Measurements from ENCODE around the gene KCNG2. TPM values are rescaled to one million over a fixed set of nuclear protein-coding genes. Genes with fewer than 3 reads are reported as not detected.

Gene KCNG2
- total RNA-seq, 1 experiment from 2014 or later = not detected

GRCh38 chr18:79825913-79826312, 28.2 kb downstream of the KCNG2 start:
- Histone ChIP-seq H3K9ac (ENCODE audit: low read length) (no peak overlapping the region), H3K9me2 (ENCODE audit: insufficient read depth) (no peaks in the 10 kb centered on the region), H3K9me3 (ENCODE audit: control insufficient read depth in 1 of 2, insufficient read depth in 1 of 2, low read depth in 1 of 2, low read length in 2 of 2) (no peaks in the 10 kb centered on the region), H3K4me2 (ENCODE audit: low read length) (no peak overlapping the region), H2AFZ (ENCODE audit: low read depth, low read length, poor library complexity, severe bottlenecking) (no peak overlapping the region), H3K27me3 (ENCODE audit: insufficient read depth, low read length) (no peaks in the 10 kb centered on the region), H3K36me3 (ENCODE audit: control insufficient read depth in 1 of 2, insufficient read depth in 2 of 2, low read length in 2 of 2) (no peaks in the 10 kb centered on the region), H4K20me1 (ENCODE audit: insufficient read depth) (no peaks in the 10 kb centered on the region), H3K4me1 (ENCODE audit: control insufficient read depth in 1 of 2, insufficient read depth in 2 of 2, low read length in 2 of 2) (no peaks in the 10 kb centered on the region), H3K79me2 (ENCODE audit: insufficient read depth, low read length) (no peaks in the 10 kb centered on the region), H3K4me3 (replicated peaks in 1 of 2; ENCODE audit: low read depth in 1 of 2, low read length in 2 of 2) (no peak overlapping the region), H3K27ac (ENCODE audit: low read depth, low read length) (no peak overlapping the region)
- POLR2A ChIA-PET = no interaction called here
- no TSS peak for BruUV-seq (replicated peaks)
- no peak for TF ChIP-seq ZFX (IDR thresholded peaks at IDR 0.05)
- TF ChIP-seq POLR2AphosphoS5 (IDR thresholded peaks at IDR 0.05; ENCODE audit: low read depth, low read length) = no peak
- TF ChIP-seq EZH2 (IDR thresholded peaks at IDR 0.05) = no peak
- intact Hi-C loops (cut with micrococcal nuclease) = loop anchor here (10.0 kb wide), 1 partner anchor 61 kb away; no protein-coding TSS in a partner anchor
- RAD21 ChIA-PET (ENCODE audit: low non-redundant PET in 1 of 2, low total read pairs in 2 of 2, uncharacterized antibody in 2 of 2, unreplicated experiment in 2 of 2) = no interaction called here
- CTCF ChIA-PET = no interaction called here
- DNase-seq (ENCODE audit: low read depth, low spot score) = no peak
- ATAC-seq = no peak

GRCh38 chr18:79826966-79827365, 29.2 kb downstream of the KCNG2 start:
- H3K9ac ChIP-seq (ENCODE audit: low read length) = no peak overlapping the region
- no TSS peak for BruUV-seq (replicated peaks)

More at GRCh38 chr18:79826966-79827365, 29.2 kb downstream of the KCNG2 start:
- H3K4me1 ChIP-seq (ENCODE audit: control insufficient read depth in 1 of 2, insufficient read depth in 2 of 2, low read length in 2 of 2) = no peaks in the 10 kb centered on the region
- intact Hi-C loops (cut with micrococcal nuclease) = loop anchor here (10.0 kb wide), 1 partner anchor 62 kb away; no protein-coding TSS in a partner anchor
- no peak for DNase-seq (ENCODE audit: low read depth, low spot score)
- H3K27ac ChIP-seq (ENCODE audit: low read depth, low read length) = no peak overlapping the region
- no peak overlapping the region for H3K4me2 ChIP-seq (ENCODE audit: low read length)
- H3K36me3 ChIP-seq (ENCODE audit: control insufficient read depth in 1 of 2, insufficient read depth in 2 of 2, low read length in 2 of 2) = no peaks in the 10 kb centered on the region
- H3K79me2 ChIP-seq (ENCODE audit: insufficient read depth, low read length) = no peaks in the 10 kb centered on the region
- H4K20me1 ChIP-seq (ENCODE audit: insufficient read depth) = no peaks in the 10 kb centered on the region
- no peaks in the 10 kb centered on the region for H3K27me3 ChIP-seq (ENCODE audit: insufficient read depth, low read length)
- ChIA-PET POLR2A (no interaction called here), RAD21 (ENCODE audit: low non-redundant PET in 1 of 2, low total read pairs in 2 of 2, uncharacterized antibody in 2 of 2, unreplicated experiment in 2 of 2) (no interaction called here), CTCF (no interaction called here)
- no peak overlapping the region for H2AFZ ChIP-seq (ENCODE audit: low read depth, low read length, poor library complexity, severe bottlenecking)
- TF ChIP-seq ZNF274 (IDR thresholded peaks at IDR 0.05; ENCODE audit: low read depth, low read length) (no peak), RAD21 (IDR thresholded peaks at IDR 0.05; ENCODE audit: low read depth) (peak; percentile 39; the same call in 1 of the 2 replicates), JUND (IDR thresholded peaks at IDR 0.05) (no peak), POLR2AphosphoS5 (IDR thresholded peaks at IDR 0.05; ENCODE audit: low read depth, low read length) (no peak), CTCF (IDR thresholded peaks at IDR 0.05 in 2 of 3, conservative IDR thresholded peaks at IDR 0.05 in 1 of 3; ENCODE audit: borderline replicate concordance in 1 of 3, insufficient read depth in 1 of 3, low read depth in 2 of 3, low read length in 2 of 3) (peak in 2 of 3 experiments; percentile 22 to 24; a peak in 2 of 6 replicates), SP1 (IDR thresholded peaks at IDR 0.05; ENCODE audit: low read depth) (no peak), ELF1 (IDR thresholded peaks at IDR 0.05; ENCODE audit: borderline replicate concordance, low read depth) (no peak), CBX3 (IDR thresholded peaks at IDR 0.05; ENCODE audit: low read depth) (no peak), MAX (IDR thresholded peaks at IDR 0.05) (no peak), FOSL1 (IDR thresholded peaks at IDR 0.05; ENCODE audit: low read depth) (no peak), TCF7L2 (IDR thresholded peaks at IDR 0.05; ENCODE audit: borderline replicate concordance, extremely low read depth, insufficient read depth, insufficient read length) (no peak), ZFX (IDR thresholded peaks at IDR 0.05) (no peak)
- no peak overlapping the region for H3K4me3 ChIP-seq (replicated peaks in 1 of 2; ENCODE audit: low read depth in 1 of 2, low read length in 2 of 2)
- no peaks in the 10 kb centered on the region for H3K9me2 ChIP-seq (ENCODE audit: insufficient read depth)
- peak; percentile 69 for ATAC-seq
- H3K9me3 ChIP-seq (ENCODE audit: control insufficient read depth in 1 of 2, insufficient read depth in 1 of 2, low read depth in 1 of 2, low read length in 2 of 2) = no peaks in the 10 kb centered on the region

All from HCT116 (cell line).